ENCODE results near the gene DUSP22.

Gene DUSP22

GRCh38 chr6:337805-338368, 45.6 kb downstream of the DUSP22 start:
- Histone ChIP-seq H3K4me3 (ENCODE audit: low read depth in 1 of 2, low read length in 2 of 2) (no peak overlapping the region), H3K79me2 (ENCODE audit: insufficient read depth, low read length) (no peaks in the 10 kb centered on the region), H3K36me3 (ENCODE audit: insufficient read depth, low read length) (no peaks in the 10 kb centered on the region; the same call in 1 of the 2 replicates), H3K4me1 (ENCODE audit: insufficient read depth, low read length) (no peaks in the 10 kb centered on the region), H3K27me3 (ENCODE audit: insufficient read depth, low read length, poor library complexity) (no peaks in the 10 kb centered on the region), H3K4me2 (ENCODE audit: insufficient read depth, low read length) (no peak overlapping the region), H2AFZ (ENCODE audit: low read depth, low read length) (no peak overlapping the region), H3K9me3 (ENCODE audit: insufficient read depth, low read length, severe bottlenecking) (no peaks in the 10 kb centered on the region), H3K9ac (ENCODE audit: low read depth, low read length) (no peak overlapping the region), H3K27ac (ENCODE audit: low read length) (no peak overlapping the region), H4K20me1 (ENCODE audit: insufficient read depth, low read length) (no peaks in the 10 kb centered on the region)
- no peak for DNase-seq
- ATAC-seq (ENCODE audit: insufficient read depth, low read depth), result no peak; the same call in 2 of the 3 replicates
- no peak for TF ChIP-seq EZH2 (IDR thresholded peaks at IDR 0.05; ENCODE audit: borderline replicate concordance, low read depth, low read length, severe bottlenecking)
- TF ChIP-seq CTCF (IDR thresholded peaks at IDR 0.05; ENCODE audit: borderline replicate concordance, extremely low read depth, low read length, poor library complexity, severe bottlenecking), result no peak

GRCh38 chr6:338815-339262, 46.6 kb downstream of the DUSP22 start:
- no peaks in the 10 kb centered on the region for H3K4me1 ChIP-seq (ENCODE audit: insufficient read depth, low read length)

GRCh38 chr6:339480-339879, 47.2 kb downstream of the DUSP22 start:
- Histone ChIP-seq H3K27ac (ENCODE audit: low read length) (no peak overlapping the region), H3K9me3 (ENCODE audit: insufficient read depth, low read length, severe bottlenecking) (no peaks in the 10 kb centered on the region), H2AFZ (ENCODE audit: low read depth, low read length) (no peak overlapping the region), H3K79me2 (ENCODE audit: insufficient read depth, low read length) (no peaks in the 10 kb centered on the region), H4K20me1 (ENCODE audit: insufficient read depth, low read length) (0 out of 2 replicates have a peak, but pooled peaks cover 3% of the 10 kb centered on the region), H3K36me3 (ENCODE audit: insufficient read depth, low read length) (no peaks in the 10 kb centered on the region; the same call in 1 of the 2 replicates), H3K4me1 (ENCODE audit: insufficient read depth, low read length) (no peaks in the 10 kb centered on the region), H3K9ac (ENCODE audit: low read depth, low read length) (no peak overlapping the region), H3K4me3 (ENCODE audit: low read depth in 1 of 2, low read length in 2 of 2) (no peak overlapping the region), H3K27me3 (ENCODE audit: insufficient read depth, low read length, poor library complexity) (no peaks in the 10 kb centered on the region), H3K4me2 (ENCODE audit: insufficient read depth, low read length) (no peak overlapping the region)
- no peak for TF ChIP-seq CTCF (IDR thresholded peaks at IDR 0.05; ENCODE audit: borderline replicate concordance, extremely low read depth, low read length, poor library complexity, severe bottlenecking)
- TF ChIP-seq EZH2 (IDR thresholded peaks at IDR 0.05; ENCODE audit: borderline replicate concordance, low read depth, low read length, severe bottlenecking), result no peak
- DNase-seq (no peak), ATAC-seq (ENCODE audit: insufficient read depth, low read depth) (peak; percentile 78)

More at GRCh38 chr6:338815-339262, 46.6 kb downstream of the DUSP22 start:
- no peak overlapping the region for H3K27ac ChIP-seq (ENCODE audit: low read length)
- H3K36me3 ChIP-seq (ENCODE audit: insufficient read depth, low read length), result no peaks in the 10 kb centered on the region; the same call in 1 of the 2 replicates
- no peak overlapping the region for H3K4me2 ChIP-seq (ENCODE audit: insufficient read depth, low read length)
- TF ChIP-seq EZH2 (IDR thresholded peaks at IDR 0.05; ENCODE audit: borderline replicate concordance, low read depth, low read length, severe bottlenecking), result no peak
- H3K9me3 ChIP-seq (ENCODE audit: insufficient read depth, low read length, severe bottlenecking), result no peaks in the 10 kb centered on the region
- no peaks in the 10 kb centered on the region for H3K27me3 ChIP-seq (ENCODE audit: insufficient read depth, low read length, poor library complexity)
- no peaks in the 10 kb centered on the region for H3K79me2 ChIP-seq (ENCODE audit: insufficient read depth, low read length)
- ATAC-seq (ENCODE audit: insufficient read depth, low read depth), result no peak
- no peak for DNase-seq
- no peak overlapping the region for H2AFZ ChIP-seq (ENCODE audit: low read depth, low read length)
- H3K4me3 ChIP-seq (ENCODE audit: low read depth in 1 of 2, low read length in 2 of 2), result no peak overlapping the region
- 0 out of 2 replicates have a peak, but pooled peaks cover 3% of the 10 kb centered on the region for H4K20me1 ChIP-seq (ENCODE audit: insufficient read depth, low read length)
- no peak overlapping the region for H3K9ac ChIP-seq (ENCODE audit: low read depth, low read length)

GRCh38 chr6:340186-340955, 48.1 kb downstream of the DUSP22 start:
- Histone ChIP-seq H3K27me3 (ENCODE audit: insufficient read depth, low read length, poor library complexity) (no peaks in the 10 kb centered on the region), H4K20me1 (ENCODE audit: insufficient read depth, low read length) (0 out of 2 replicates have a peak, but pooled peaks cover 3% of the 10 kb centered on the region), H3K9ac (ENCODE audit: low read depth, low read length) (no peak overlapping the region), H3K4me2 (ENCODE audit: insufficient read depth, low read length) (no peak overlapping the region), H3K9me3 (ENCODE audit: insufficient read depth, low read length, severe bottlenecking) (no peaks in the 10 kb centered on the region), H3K4me3 (ENCODE audit: low read depth in 1 of 2, low read length in 2 of 2) (no peak overlapping the region), H3K36me3 (ENCODE audit: insufficient read depth, low read length) (no peaks in the 10 kb centered on the region; the same call in 1 of the 2 replicates), H2AFZ (ENCODE audit: low read depth, low read length) (no peak overlapping the region), H3K27ac (ENCODE audit: low read length) (no peak overlapping the region), H3K4me1 (ENCODE audit: insufficient read depth, low read length) (no peaks in the 10 kb centered on the region), H3K79me2 (ENCODE audit: insufficient read depth, low read length) (no peaks in the 10 kb centered on the region)
- DNase-seq, result no peak
- TF ChIP-seq CTCF (IDR thresholded peaks at IDR 0.05; ENCODE audit: borderline replicate concordance, extremely low read depth, low read length, poor library complexity, severe bottlenecking), result no peak
- no peak for TF ChIP-seq EZH2 (IDR thresholded peaks at IDR 0.05; ENCODE audit: borderline replicate concordance, low read depth, low read length, severe bottlenecking)
- no peak for ATAC-seq (ENCODE audit: insufficient read depth, low read depth)

Measured in DND-41 (cell line).